BLaER1 treated with 17β-estradiol and CSF1 and Interleukin-3, amounts not matched to agents 10 nM and 100 nM (cell line): Measurements from ENCODE around the gene TCF23.

Experiments used
- H3K27ac ChIP-seq, 11 experiments: shearing (Covaris generic); formaldehyde crosslinking; 2 replicates each; pipeline ENCODE4 v1.8.1; 2022
- H3K27me3 ChIP-seq, 11 experiments: shearing (Covaris generic); formaldehyde crosslinking; 2 replicates each; pipeline ENCODE4 v1.8.1; 2022
- H3K36me3 ChIP-seq, 11 experiments: shearing (Covaris generic); formaldehyde crosslinking; 2 replicates each; pipeline ENCODE4 v1.8.1; 2022
- H3K4me1 ChIP-seq, 10 experiments: shearing (Covaris generic); formaldehyde crosslinking; 2 replicates each; pipeline ENCODE4 v1.8.1; 2022
- H3K4me2 ChIP-seq, 11 experiments: shearing (Covaris generic); formaldehyde crosslinking; 2 replicates each; pipeline ENCODE4 v1.8.1; 2022
- H3K4me3 ChIP-seq, 10 experiments: shearing (Covaris generic); formaldehyde crosslinking; 2 replicates each; pipeline ENCODE4 v1.8.1; 2022
- H3K9ac ChIP-seq, 11 experiments: shearing (Covaris generic); formaldehyde crosslinking; 2 replicates each; pipeline ENCODE4 v1.8.1; 2022
- H3K9me3 ChIP-seq, 11 experiments: shearing (Covaris generic); formaldehyde crosslinking; replicated peaks in 1 of 11; 2 replicates each; pipeline ENCODE4 v1.8.1; 2022
- H4K20me1 ChIP-seq, 11 experiments: shearing (Covaris generic); formaldehyde crosslinking; 2 replicates each; pipeline ENCODE4 v1.8.1; 2022
- Cebpa-rat ChIP-seq, 11 experiments: shearing (Covaris generic); IDR thresholded peaks; 2 replicates each; pipeline ENCODE4 v1.8.1; 2022

Gene TCF23

DNA sequence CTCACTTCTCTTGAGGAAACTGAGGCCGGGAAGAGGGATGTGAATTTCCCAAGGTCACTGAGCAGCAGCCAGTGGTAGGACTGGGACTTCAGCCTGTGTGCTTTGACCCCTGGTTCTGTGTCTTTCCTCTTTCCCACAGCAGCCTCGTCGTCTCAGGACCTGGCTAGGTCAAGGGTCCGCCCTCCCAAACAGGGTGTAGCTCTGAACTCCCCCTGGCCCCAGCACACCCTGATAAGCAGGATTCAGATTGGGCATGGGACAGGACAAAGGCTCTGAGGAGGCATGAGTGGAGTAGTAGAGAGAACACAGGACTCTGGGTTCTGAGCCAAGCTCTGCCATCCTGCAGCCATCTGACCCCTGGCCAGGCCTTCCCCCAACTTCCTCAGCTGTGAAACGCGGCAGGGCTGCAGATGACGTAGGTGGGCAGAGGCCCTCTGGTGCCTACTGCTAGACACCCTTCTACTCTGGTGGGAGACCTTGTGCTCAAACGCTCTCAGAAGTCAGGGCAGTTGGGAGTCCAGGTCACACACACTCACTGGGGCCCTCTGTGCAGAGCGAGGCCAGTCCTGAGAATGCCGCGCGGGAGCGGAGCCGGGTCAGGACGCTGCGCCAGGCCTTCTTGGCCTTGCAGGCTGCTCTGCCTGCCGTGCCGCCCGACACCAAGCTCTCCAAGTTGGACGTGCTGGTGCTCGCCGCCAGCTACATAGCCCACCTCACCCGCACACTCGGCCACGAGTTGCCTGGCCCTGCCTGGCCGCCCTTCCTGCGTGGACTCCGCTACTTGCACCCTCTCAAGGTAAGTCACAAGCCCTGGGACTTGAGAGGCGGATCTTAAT, 984 bp downstream of the TCF23 start:
- Histone ChIP-seq H3K4me3 (no peak overlapping the region), H3K4me1 (peaks cover 0 to 14% (median 12%) of the 10 kb centered on the region in 10 experiments; a peak in 12 of 20 replicates), H3K36me3 (no peaks in the 10 kb centered on the region), H3K4me2 (no peak overlapping the region), H3K27ac (no peak overlapping the region), H3K9ac (no peak overlapping the region), H3K9me3 (no peaks in the 10 kb centered on the region), H3K27me3 (no peaks in the 10 kb centered on the region), H4K20me1 (no peaks in the 10 kb centered on the region)
- no peak for TF ChIP-seq Cebpa-rat (IDR thresholded peaks at IDR 0.05)

DNA sequence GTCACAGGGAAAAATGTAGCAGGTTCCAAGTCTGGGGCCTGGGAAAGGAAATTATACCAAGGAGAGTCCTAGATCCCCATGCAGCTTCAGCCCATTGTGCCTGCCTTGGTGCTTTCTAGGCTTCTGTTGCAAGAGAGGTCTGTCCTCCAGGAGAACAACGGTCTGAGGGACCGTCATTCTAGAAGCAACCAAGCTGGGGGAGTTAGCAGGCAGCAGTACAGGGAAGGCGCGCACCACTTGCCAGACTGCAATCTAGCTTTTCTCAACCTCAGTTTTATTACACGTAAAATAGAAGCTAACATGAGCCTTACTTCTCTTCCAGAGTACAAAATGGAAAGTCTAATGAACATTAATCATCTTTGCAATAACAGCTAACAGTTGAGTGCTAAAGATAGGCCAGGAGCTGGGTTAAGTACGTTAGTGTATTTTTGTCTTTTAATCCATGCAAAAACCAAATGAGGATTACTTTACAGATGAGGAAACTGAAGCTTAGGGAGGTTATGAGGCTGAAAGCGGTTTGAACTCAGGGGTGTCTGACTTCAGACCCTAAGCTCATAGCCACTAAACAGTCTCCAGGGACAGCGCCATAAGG, 1.9 kb downstream of the TCF23 start:
- no peak overlapping the region for H3K27ac ChIP-seq
- H3K4me2 ChIP-seq = no peak overlapping the region
- H3K4me1 ChIP-seq = peaks cover 0 to 14% (median 12%) of the 10 kb centered on the region in 10 experiments; a peak in 12 of 20 replicates
- H3K9ac ChIP-seq = no peak overlapping the region
- TF ChIP-seq Cebpa-rat (IDR thresholded peaks at IDR 0.05) = no peak
- H3K9me3 ChIP-seq = no peaks in the 10 kb centered on the region
- no peaks in the 10 kb centered on the region for H3K36me3 ChIP-seq
- H3K27me3 ChIP-seq = no peaks in the 10 kb centered on the region
- H4K20me1 ChIP-seq = no peaks in the 10 kb centered on the region
- H3K4me3 ChIP-seq = no peak overlapping the region

DNA sequence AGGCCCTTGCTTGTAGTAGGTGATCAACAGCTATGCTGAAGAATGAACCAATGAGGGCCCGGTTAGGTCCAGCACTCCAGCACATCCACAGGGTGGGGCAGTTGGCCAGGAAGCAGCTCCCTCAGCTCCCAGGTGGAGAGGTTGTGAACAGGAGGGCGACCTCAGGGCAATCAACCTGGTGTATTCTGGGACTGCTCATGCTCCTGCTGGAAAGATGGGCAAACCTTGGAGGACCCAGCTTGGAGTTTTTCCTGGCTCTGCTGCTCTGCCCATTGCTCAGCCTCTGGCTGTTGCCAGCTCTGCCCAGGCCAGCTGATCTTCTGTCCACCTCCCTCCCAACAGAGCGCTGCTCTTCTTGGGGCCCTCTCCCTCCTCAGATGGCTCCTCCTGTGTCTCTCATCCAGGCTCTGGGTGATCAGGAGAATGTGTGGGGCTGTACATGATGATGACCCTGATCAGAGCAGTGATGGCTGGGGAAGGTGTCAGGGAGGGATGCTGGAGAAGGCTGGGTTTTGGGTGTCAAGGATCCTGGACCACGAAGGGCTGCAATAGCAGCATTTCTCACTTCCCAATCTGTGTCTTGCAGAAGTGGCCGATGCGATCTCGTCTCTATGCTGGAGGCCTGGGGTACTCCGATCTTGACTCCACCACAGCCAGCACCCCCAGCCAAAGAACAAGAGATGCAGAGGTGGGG, 3.4 kb downstream of the TCF23 start:
- TF ChIP-seq Cebpa-rat (IDR thresholded peaks at IDR 0.05) = no peak
- Histone ChIP-seq H3K9ac (no peak overlapping the region), H3K27ac (no peak overlapping the region), H3K4me1 (peaks cover 0 to 10% (median 9%) of the 10 kb centered on the region in 10 experiments; a peak in 14 of 20 replicates), H3K9me3 (no peaks in the 10 kb centered on the region), H4K20me1 (no peaks in the 10 kb centered on the region), H3K27me3 (no peaks in the 10 kb centered on the region), H3K4me3 (no peak overlapping the region), H3K4me2 (no peak overlapping the region), H3K36me3 (no peaks in the 10 kb centered on the region)

DNA sequence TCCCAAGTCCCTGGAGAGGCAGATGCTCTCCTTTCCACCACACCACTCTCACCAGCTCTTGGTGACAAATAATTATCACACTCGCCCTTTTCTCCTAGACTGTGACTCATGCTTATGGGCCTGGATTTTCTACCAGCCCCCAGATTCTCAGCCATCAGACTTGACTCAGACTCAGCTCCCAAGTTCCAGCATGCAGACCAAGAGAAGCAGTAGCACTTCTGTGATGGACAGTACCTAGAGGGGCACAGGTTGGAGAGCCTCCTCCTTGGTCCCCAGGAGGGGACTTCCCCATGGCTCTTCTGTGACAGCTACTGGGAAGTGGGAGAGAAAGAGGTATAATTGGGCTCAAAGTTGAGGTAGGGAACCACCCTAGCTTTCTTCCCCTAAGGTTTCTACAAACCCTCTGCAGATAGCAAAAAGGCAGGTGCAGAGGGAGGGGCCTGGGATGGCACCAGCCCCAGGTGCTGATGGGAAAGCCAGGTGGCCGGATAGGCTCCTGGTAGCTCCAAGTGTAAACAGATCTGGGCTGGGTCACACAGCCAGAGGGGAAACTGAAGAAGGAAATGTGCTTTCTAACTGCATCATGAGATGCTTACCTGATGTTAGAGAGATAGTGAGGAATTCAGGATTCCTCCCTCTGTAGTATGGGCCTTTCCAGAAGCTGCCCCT, 4.1 kb downstream of the TCF23 start:
- no peak overlapping the region for H3K4me3 ChIP-seq
- H4K20me1 ChIP-seq = no peaks in the 10 kb centered on the region
- peaks cover 0 to 6% (median 3%) of the 10 kb centered on the region in 10 experiments; a peak in 14 of 20 replicates for H3K4me1 ChIP-seq
- no peak overlapping the region for H3K4me2 ChIP-seq
- no peaks in the 10 kb centered on the region for H3K27me3 ChIP-seq
- no peaks in the 10 kb centered on the region for H3K9me3 ChIP-seq
- H3K36me3 ChIP-seq = no peaks in the 10 kb centered on the region
- H3K9ac ChIP-seq = no peak overlapping the region
- H3K27ac ChIP-seq = no peak overlapping the region
- TF ChIP-seq Cebpa-rat (IDR thresholded peaks at IDR 0.05) = no peak

DNA sequence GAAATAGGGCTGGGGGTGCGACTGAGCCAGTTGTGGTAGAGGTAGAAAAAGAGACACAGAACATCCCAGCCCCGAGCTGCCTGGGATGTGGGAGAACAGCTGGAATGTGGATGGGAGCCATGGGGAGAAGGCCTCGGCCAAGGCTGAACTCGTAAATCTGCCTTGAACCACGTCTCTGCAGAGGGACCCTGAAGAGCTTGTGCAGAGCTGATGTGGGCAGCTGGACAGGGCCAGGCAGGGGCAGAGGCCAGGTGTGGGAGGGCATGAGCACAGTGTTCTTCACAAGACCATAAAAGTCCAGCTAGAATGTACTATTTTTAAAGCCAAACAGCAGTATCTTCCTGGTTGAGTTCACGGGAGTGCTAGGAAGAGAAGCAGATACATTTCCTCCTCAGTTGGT, 5.7 kb downstream of the TCF23 start:
- Histone ChIP-seq H3K27me3 (no peaks in the 10 kb centered on the region), H3K9ac (no peak overlapping the region), H3K4me1 (peaks cover 0 to 6% (median 0%) of the 10 kb centered on the region in 10 experiments; a peak in 2 of 20 replicates), H3K36me3 (no peaks in the 10 kb centered on the region), H3K27ac (no peak overlapping the region), H3K4me2 (no peak overlapping the region), H3K4me3 (no peak overlapping the region), H4K20me1 (no peaks in the 10 kb centered on the region), H3K9me3 (no peaks in the 10 kb centered on the region)
- no peak for TF ChIP-seq Cebpa-rat (IDR thresholded peaks at IDR 0.05)

DNA sequence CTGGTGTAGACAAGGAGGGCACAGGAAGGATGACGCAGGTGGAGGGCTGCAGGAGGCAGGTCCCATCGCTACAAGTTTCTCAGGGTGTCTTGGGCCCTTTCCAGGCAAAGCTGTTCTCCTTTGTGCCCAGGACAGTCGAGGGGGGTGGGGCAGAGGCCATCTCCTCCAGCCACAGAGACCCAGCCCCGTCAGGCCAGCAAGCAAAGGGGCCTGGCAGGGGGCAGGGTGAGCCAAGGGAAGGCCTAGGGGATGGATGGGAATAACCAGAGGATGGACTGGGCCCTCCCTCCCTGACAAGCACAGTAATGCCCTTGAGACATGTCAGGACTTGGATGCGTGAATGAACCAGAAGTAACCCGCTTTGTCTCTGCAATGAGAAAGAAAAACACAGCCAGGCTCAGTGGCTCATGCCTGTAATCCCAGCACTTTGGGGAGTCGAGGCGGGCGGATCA, 6.3 kb downstream of the TCF23 start:
- no peaks in the 10 kb centered on the region for H3K27me3 ChIP-seq
- peaks cover 0 to 6% (median 0%) of the 10 kb centered on the region in 10 experiments; a peak in 2 of 20 replicates for H3K4me1 ChIP-seq
- H4K20me1 ChIP-seq = no peaks in the 10 kb centered on the region
- no peak for TF ChIP-seq Cebpa-rat (IDR thresholded peaks at IDR 0.05)
- H3K36me3 ChIP-seq = no peaks in the 10 kb centered on the region
- H3K4me2 ChIP-seq = no peak overlapping the region
- H3K4me3 ChIP-seq = no peak overlapping the region
- no peak overlapping the region for H3K27ac ChIP-seq
- H3K9me3 ChIP-seq = no peaks in the 10 kb centered on the region
- no peak overlapping the region for H3K9ac ChIP-seq

DNA sequence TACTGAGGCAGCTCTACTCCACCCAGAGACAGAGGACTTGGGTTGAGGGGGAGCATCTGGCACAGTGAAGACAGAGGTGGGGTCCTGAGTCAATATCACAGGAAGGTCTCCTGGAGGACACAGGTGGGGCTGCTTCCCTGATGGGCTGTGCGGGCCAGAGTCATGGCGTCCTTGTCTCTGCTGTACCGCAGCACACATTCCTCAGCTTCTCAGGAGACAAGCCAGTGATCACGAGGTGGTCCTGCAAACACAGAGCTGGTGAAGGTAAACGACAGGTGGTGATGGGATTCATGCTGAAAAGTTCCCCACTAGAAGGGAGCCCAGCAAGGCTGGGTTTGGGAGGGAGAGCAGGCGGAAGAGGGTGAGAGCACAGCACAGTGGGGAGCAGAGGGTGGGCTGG, 9.7 kb downstream of the TCF23 start:
- H4K20me1 ChIP-seq = no peaks in the 10 kb centered on the region
- no peak overlapping the region for H3K27ac ChIP-seq
- H3K4me2 ChIP-seq = no peak overlapping the region
- H3K36me3 ChIP-seq = no peaks in the 10 kb centered on the region
- H3K4me1 ChIP-seq = peaks cover 0 to 6% (median 0%) of the 10 kb centered on the region in 10 experiments; a peak in 2 of 20 replicates
- H3K9ac ChIP-seq = no peak overlapping the region
- H3K9me3 ChIP-seq = no peaks in the 10 kb centered on the region
- no peak for TF ChIP-seq Cebpa-rat (IDR thresholded peaks at IDR 0.05)
- H3K4me3 ChIP-seq = no peak overlapping the region
- H3K27me3 ChIP-seq = no peaks in the 10 kb centered on the region

DNA sequence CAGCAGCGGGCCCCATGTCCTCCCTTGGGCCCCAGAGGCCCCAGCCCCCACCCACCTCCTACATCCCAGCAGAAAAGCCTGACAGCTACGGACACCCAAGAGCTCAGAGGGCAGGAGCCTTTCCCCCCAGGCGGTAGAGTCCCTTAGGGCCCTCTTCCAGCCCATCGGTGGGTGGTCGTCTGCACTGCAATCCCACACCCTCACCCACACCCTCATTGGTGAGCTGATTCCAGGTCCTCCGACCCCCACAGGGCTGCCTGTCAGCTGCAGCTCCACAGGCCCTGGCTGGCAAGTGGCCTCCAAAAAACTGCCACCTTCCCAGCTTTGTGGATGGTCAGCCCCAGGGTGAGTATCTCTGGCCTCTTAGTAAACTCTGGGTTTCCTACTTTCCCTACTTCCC, 10.5 kb downstream of the TCF23 start:
- Histone ChIP-seq H3K4me3 (no peak overlapping the region), H3K4me1 (peaks cover 0 to 6% (median 0%) of the 10 kb centered on the region in 10 experiments; a peak in 2 of 20 replicates), H3K27me3 (no peaks in the 10 kb centered on the region), H3K9ac (no peak overlapping the region), H4K20me1 (no peaks in the 10 kb centered on the region), H3K9me3 (no peaks in the 10 kb centered on the region), H3K36me3 (no peaks in the 10 kb centered on the region), H3K4me2 (no peak overlapping the region), H3K27ac (no peak overlapping the region)
- no peak for TF ChIP-seq Cebpa-rat (IDR thresholded peaks at IDR 0.05)

DNA sequence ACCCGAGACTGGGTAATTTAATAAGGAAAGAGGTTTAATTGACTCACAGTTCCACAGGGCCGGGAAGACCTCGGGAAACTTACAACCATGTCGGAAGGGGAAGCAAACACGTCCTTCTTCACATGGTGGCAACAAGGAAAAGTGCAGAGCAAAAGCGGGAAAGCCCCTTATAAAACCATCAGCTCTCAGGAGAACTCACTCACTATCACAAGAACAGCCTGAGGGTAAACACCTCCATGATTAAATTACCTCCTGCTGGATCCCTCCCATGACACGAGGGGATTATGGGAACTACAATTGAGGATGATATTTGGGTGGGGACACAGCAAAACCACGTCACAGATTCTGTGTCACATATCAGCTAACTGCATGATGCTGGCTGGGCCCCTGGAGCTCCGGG, 11.4 kb downstream of the TCF23 start:
- H3K27ac ChIP-seq = no peak overlapping the region

More for the DNA sequence above, 11.4 kb downstream of the TCF23 start:
- H3K4me1 ChIP-seq = peaks cover 0 to 6% (median 0%) of the 10 kb centered on the region in 10 experiments; a peak in 2 of 20 replicates
- H3K36me3 ChIP-seq = no peaks in the 10 kb centered on the region
- H3K9ac ChIP-seq = no peak overlapping the region
- H3K4me3 ChIP-seq = no peak overlapping the region
- H4K20me1 ChIP-seq = no peaks in the 10 kb centered on the region
- no peak for TF ChIP-seq Cebpa-rat (IDR thresholded peaks at IDR 0.05)
- no peak overlapping the region for H3K4me2 ChIP-seq
- no peaks in the 10 kb centered on the region for H3K27me3 ChIP-seq
- H3K9me3 ChIP-seq = peaks cover 0 to 7% (median 1%) of the 10 kb centered on the region in 11 experiments; a peak in 6 of 22 replicates
